GM12865 (cell line): ENCODE results near the gene BHMT.

Experiments
- DNase-seq: peaks from one replicate; pipeline ENCODE4 v3.0.0; 2010; ENCODE audit warnings: low read depth
- H3K4me3 ChIP-seq: 2 replicates; pipeline ENCODE4 v1.5.1; 2011; ENCODE audit warnings: mild to moderate bottlenecking, low read depth, low read length, control low read depth
- CTCF ChIP-seq: IDR thresholded peaks from 2 replicates; pipeline ENCODE4 v1.5.1; 2011; ENCODE audit warnings: low read length, control low read depth, low read depth, inconsistent platforms; ENCODE audit not compliant: insufficient read depth; ENCODE audit errors: missing control alignments

Gene BHMT

GRCh38 chr5:79111960-79112702, 522 bp downstream of the BHMT start:
- DNase-seq: no peak
- H3K4me3 ChIP-seq: no peak overlapping the region

GRCh38 chr5:79112703-79113058, 1.1 kb downstream of the BHMT start:
- no peak overlapping the region for H3K4me3 ChIP-seq
- TF ChIP-seq CTCF: no peak
- DNase-seq: no peak

More at GRCh38 chr5:79111960-79112702, 522 bp downstream of the BHMT start:
- no peak for TF ChIP-seq CTCF

GRCh38 chr5:79119486-79119885, 7.9 kb downstream of the BHMT start:
- no peak for TF ChIP-seq CTCF
- H3K4me3 ChIP-seq: no peak overlapping the region
- DNase-seq: no peak

GRCh38 chr5:79120221-79120620, 8.6 kb downstream of the BHMT start:
- no peak overlapping the region for H3K4me3 ChIP-seq
- no peak for DNase-seq
- TF ChIP-seq CTCF: no peak

- no peak for TF ChIP-seq CTCF
- H3K4me3 ChIP-seq: no peak overlapping the region
- DNase-seq: no peak
Observed at GRCh38 chr5:79122973-79123372, 11.4 kb downstream of the BHMT start.

GRCh38 chr5:79124607-79125006, 13.0 kb downstream of the BHMT start:
- no peak for DNase-seq
- no peak overlapping the region for H3K4me3 ChIP-seq
- no peak for TF ChIP-seq CTCF

- DNase-seq: no peak
- no peak for TF ChIP-seq CTCF
- H3K4me3 ChIP-seq: no peak overlapping the region
Observed at GRCh38 chr5:79130781-79131180, 19.2 kb downstream of the BHMT start.
